ENCODE data around the gene XXYLT1.

DNA sequence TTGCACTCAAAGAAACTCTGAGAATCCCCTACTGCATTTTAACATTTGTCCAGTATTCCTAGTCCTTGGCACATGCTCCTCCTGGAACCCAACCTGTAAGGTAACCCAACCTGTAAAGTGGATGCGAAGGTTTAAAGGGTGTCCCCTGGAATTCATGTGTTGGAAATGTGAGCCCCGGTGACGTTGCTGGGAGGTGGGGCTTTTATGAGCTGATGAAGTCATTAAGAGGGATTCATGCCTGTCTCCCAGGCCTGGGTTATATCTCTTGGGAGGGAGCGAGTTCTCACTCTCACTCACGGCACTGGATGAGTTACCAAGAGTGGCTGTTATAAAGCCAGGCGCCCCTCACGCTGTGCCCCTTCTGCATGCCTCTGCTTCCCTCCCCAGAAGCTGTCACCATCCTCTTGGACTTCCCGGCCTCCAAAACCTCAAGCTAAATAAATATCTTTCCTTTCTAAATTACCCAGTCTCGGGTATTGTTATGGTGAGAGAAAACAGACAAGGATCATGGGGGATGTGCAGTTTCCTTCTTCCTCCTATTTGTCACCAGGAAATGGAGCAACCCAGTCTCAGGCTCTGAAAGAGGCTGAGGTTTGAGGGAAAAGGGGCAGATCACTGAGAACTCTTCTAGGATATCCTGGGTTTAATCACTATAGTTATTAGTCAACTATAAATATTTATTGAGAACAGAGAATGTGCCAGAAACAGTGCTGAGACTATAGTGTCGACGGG is 7.6 kb downstream of the XXYLT1 start:
- TF ChIP-seq CTCF (conservative IDR thresholded peaks at IDR 0.05; ENCODE audit: low read length) (no peak), EZH2phosphoT487 (IDR thresholded peaks at IDR 0.05; ENCODE audit: borderline replicate concordance, low read depth, low read length) (no peak)

Data from OCI-LY7 (cell line).